ENCODE measurements around the gene N4BP2.

N4BP2 gene

GRCh38 chr4:40190019-40190418 is 133.4 kb downstream of the N4BP2 start:
- H3K4me3 Mint-ChIP-seq = peak overlapping the region; percentile 99
- H3K9me3 Mint-ChIP-seq = peaks cover 5% of the 10 kb centered on the region
- H3K27me3 Mint-ChIP-seq = no peaks in the 10 kb centered on the region
- H3K36me3 Mint-ChIP-seq = peaks cover 2% of the 10 kb centered on the region
- peak overlapping the region; percentile 95 for H3K27ac Mint-ChIP-seq
- peaks cover 87% of the 10 kb centered on the region for H3K4me1 Mint-ChIP-seq

DNA sequence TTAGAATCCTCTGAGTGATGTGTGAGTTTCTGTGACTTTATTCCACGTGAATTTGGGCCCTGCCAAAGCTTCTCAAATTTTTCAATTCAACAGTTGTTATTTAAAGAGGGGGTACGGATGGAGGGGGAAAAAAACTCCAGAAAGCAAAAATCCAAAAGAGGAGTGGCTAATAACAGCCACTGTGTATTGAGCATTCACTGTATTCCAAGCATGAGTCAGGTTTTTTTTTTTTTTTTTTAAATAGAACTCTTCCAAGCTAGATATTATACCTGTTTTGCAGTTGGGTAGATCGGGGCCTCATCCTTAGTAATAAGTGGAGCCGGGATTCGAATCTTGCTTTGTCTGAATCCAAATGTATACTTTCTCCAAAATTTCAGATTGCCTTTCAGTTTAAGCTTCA is 133.8 kb downstream of the N4BP2 start:
- H3K27me3 Mint-ChIP-seq = no peaks in the 10 kb centered on the region
- peak overlapping the region; percentile 99 for H3K4me3 Mint-ChIP-seq
- H3K36me3 Mint-ChIP-seq = peaks cover 2% of the 10 kb centered on the region
- peaks cover 5% of the 10 kb centered on the region for H3K9me3 Mint-ChIP-seq
- peaks cover 90% of the 10 kb centered on the region for H3K4me1 Mint-ChIP-seq
- peak overlapping the region; percentile 95 for H3K27ac Mint-ChIP-seq

GRCh38 chr4:40190880-40191815 is 134.5 kb downstream of the N4BP2 start:
- peaks cover 91% of the 10 kb centered on the region for H3K4me1 Mint-ChIP-seq
- H3K36me3 Mint-ChIP-seq = peaks cover 2% of the 10 kb centered on the region
- no peaks in the 10 kb centered on the region for H3K27me3 Mint-ChIP-seq
- H3K4me3 Mint-ChIP-seq = peak overlapping the region; percentile 99
- H3K9me3 Mint-ChIP-seq = peaks cover 5% of the 10 kb centered on the region
- H3K27ac Mint-ChIP-seq = peak overlapping the region; percentile 95

DNA sequence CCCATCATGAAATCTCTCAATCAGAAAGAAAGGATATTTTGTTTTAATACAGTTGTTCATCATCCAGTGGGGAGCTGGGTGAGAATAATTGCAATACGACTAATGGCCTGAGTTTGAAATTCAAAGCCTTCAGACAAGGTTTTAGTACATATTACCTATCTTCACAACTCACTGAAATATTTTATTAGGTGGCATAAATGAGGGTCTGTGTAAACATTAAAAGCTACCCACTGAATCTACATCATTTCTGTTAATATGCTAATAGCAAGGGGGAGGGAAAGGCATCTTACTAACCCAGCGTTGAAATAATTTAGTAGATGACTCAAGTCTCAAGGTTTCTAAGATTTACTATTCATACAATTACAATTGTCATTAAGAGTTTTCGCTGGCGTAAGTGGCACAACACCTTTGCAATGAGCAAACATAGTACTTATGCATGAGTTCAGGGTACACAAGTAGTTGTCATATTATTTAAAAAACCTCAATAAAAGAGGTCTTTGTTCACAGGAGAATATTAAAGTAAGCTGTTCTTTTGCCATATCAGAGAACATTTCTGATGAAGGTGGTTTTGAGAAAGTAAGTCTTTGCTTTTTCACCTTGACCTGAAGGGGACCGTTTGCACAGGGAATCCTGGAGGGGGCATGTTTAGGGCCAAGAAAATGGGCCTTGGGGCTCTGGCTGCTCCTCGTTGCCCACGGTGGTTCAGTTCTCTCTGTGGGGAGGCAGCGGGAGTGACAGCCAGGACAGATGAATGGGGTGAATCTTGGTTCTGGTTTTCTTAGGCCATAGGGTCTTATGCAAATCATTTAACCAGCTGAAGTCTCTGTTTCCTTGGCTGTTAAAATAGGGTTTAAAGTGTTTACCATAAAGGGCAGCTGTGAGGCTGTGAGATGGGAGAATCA is 135.7 kb downstream of the N4BP2 start:
- H3K27ac Mint-ChIP-seq = peak overlapping the region; percentile 98
- peak overlapping the region; percentile 99 for H3K4me3 Mint-ChIP-seq
- H3K9me3 Mint-ChIP-seq = peaks cover 5% of the 10 kb centered on the region
- peaks cover 2% of the 10 kb centered on the region for H3K36me3 Mint-ChIP-seq
- peaks cover 84% of the 10 kb centered on the region for H3K4me1 Mint-ChIP-seq
- no peaks in the 10 kb centered on the region for H3K27me3 Mint-ChIP-seq

DNA sequence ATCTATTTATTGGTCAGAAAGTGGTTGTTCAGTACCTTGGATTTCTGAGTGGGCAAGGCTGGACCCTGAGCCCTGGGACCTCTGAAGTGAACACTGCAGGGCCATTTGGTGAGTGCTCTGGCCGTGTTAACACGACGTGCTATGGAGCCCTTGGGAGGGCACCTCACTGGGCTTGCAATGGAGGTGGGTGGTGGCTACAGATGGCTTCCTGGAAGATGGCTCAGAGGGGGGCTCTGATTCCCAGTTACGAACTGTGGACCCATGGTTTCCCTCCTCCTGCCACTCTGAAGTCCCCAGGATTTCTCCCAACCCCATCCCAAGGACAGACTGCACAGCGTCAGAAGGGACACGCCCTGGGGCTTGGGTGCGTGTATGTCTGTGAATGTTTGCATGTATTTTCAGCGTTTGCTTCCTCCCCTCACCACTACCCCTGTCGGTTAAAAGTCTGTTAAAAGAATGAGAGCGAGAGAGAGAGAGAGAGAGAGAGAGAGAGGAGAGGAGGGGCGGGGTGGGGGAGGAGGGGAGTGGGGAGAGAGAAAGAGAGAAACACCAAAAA is 136.4 kb downstream of the N4BP2 start:
- H3K27ac Mint-ChIP-seq = peak overlapping the region; percentile 98

GRCh38 chr4:40193578-40193977 is 136.9 kb downstream of the N4BP2 start:
- peak overlapping the region; percentile 98 for H3K27ac Mint-ChIP-seq
- no peaks in the 10 kb centered on the region for H3K27me3 Mint-ChIP-seq
- peaks cover 8% of the 10 kb centered on the region for H3K36me3 Mint-ChIP-seq
- peak overlapping the region; percentile 99 for H3K4me3 Mint-ChIP-seq
- no peaks in the 10 kb centered on the region for H3K9me3 Mint-ChIP-seq
- peaks cover 76% of the 10 kb centered on the region for H3K4me1 Mint-ChIP-seq

More for the DNA sequence above, 136.4 kb downstream of the N4BP2 start:
- no peaks in the 10 kb centered on the region for H3K9me3 Mint-ChIP-seq
- peaks cover 77% of the 10 kb centered on the region for H3K4me1 Mint-ChIP-seq
- H3K4me3 Mint-ChIP-seq = peak overlapping the region; percentile 99
- peaks cover 5% of the 10 kb centered on the region for H3K36me3 Mint-ChIP-seq
- H3K27me3 Mint-ChIP-seq = no peaks in the 10 kb centered on the region

- Mint-ChIP-seq H3K4me1 (peaks cover 68% of the 10 kb centered on the region), H3K27ac (peak overlapping the region; percentile 98), H3K36me3 (peaks cover 14% of the 10 kb centered on the region), H3K4me3 (peak overlapping the region; percentile 99), H3K9me3 (no peaks in the 10 kb centered on the region), H3K27me3 (no peaks in the 10 kb centered on the region)
These were observed 138.0 kb downstream of the N4BP2 start for GRCh38 chr4:40194602-40195161.

DNA sequence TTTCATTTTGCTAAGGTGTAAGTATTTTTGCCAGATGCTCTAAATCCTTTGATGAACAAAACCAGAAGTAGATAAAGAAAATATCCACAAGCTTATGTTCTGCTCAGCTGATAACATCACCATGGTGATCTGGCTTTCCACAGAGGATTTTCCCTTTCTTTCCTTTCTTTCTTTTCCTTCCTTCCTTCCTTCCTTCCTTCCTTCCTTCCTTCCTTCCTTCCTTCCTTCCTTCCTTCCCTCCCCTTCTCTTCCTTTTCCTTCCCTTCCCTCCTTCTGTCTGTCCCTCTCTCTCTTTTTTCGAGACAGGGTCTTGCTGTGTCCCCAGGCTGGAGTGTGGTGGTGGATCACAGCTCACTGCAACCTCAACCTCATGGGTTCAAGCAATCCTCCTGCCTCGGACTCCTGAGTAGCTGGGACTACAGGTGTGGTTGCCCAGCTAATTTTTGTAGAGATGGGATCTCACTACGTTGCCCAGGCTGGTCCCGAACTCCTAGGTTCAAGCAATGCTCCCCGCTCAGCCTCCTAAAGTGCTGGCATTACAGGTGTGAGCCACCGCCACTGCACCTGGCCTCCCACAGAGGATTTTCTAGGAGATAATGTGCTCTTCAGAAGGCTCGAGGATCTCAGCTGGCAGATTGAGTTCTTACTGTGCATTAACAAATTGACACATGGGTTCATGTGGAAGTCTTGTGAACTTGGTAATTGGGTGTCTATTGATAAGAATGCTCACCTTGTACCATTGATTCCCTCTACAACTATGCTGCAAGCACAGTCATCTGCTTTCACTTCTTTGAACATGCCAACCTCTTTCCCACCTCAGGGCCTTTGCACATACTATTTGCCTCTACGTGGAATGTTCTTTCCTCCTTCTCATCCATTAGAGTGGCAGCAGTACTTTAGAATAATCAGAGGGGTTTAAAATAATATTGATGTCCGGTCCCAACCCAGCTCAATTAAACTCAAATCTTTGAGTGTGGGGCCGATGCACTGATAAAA is 138.8 kb downstream of the N4BP2 start:
- peaks cover 19% of the 10 kb centered on the region for H3K36me3 Mint-ChIP-seq
- no peaks in the 10 kb centered on the region for H3K27me3 Mint-ChIP-seq
- H3K27ac Mint-ChIP-seq = peak overlapping the region; percentile 98
- peaks cover 60% of the 10 kb centered on the region for H3K4me1 Mint-ChIP-seq
- H3K9me3 Mint-ChIP-seq = no peaks in the 10 kb centered on the region
- peak overlapping the region; percentile 99 for H3K4me3 Mint-ChIP-seq

DNA sequence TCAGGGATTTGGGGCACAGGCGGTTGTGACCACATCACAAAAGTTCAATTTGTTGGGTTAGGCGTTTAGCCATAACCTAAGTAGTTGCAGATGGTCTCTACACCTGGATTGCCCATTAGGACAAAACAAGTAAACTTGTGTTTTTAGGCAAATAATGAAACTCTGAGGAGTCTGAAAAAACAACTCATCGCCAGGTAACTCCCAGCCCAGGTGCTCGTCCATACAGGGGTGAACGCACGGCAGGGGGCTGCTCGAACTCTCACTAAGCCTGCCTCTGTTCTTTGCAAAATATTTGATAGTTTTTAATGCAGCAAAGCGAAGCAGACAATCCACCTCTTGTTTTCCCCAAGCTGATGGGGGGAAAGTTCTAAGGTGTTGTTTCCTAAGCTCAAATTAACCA is 139.6 kb downstream of the N4BP2 start:
- Mint-ChIP-seq H3K36me3 (peaks cover 25% of the 10 kb centered on the region), H3K27ac (peak overlapping the region; percentile 98)

DNA sequence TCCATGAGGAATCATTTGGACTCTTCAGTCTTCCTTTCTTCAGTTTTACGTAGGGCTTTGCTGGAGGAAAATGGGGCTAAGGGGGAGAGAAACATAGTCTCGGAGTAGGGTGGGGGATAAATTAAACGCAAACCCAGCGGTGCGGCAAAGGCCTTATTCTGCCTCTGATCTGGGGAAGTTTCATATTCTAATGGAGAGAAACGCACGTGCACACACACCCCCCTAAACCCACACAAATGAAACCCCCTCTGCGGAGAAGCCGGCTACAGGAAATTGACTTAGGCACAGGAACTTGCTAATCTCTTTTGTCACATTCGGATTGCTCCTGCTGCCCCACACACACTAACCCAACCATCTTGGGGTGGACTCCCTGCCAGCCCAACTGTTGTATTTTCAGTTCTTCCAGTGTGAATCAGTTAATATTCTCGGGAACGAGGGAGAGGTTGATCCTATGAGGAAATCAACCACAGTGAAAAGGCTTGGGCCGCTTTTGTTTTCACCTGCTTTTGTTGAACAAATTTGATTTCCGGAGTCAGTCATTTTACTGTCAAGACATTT is 140.2 kb downstream of the N4BP2 start, which contains the start of gene RHOH:
TSS of gene RHOH (plus strand) at position 308 of the 558 bp plus-strand sequence. CDS start 46,356 bp downstream, outside the sequence.
- Mint-ChIP-seq H3K4me1 (peaks cover 51% of the 10 kb centered on the region), H3K9me3 (no peaks in the 10 kb centered on the region), H3K4me3 (peak within 1 kb of the TSS; percentile 99), H3K36me3 (peaks cover 25% of the 10 kb centered on the region), H3K27ac (peak within 1 kb of the TSS; percentile 98), H3K27me3 (no peaks in the 10 kb centered on the region)

More for the DNA sequence above, 139.6 kb downstream of the N4BP2 start:
- Mint-ChIP-seq H3K4me3 (peak overlapping the region; percentile 99), H3K4me1 (peaks cover 56% of the 10 kb centered on the region), H3K27me3 (no peaks in the 10 kb centered on the region), H3K9me3 (no peaks in the 10 kb centered on the region)

DNA sequence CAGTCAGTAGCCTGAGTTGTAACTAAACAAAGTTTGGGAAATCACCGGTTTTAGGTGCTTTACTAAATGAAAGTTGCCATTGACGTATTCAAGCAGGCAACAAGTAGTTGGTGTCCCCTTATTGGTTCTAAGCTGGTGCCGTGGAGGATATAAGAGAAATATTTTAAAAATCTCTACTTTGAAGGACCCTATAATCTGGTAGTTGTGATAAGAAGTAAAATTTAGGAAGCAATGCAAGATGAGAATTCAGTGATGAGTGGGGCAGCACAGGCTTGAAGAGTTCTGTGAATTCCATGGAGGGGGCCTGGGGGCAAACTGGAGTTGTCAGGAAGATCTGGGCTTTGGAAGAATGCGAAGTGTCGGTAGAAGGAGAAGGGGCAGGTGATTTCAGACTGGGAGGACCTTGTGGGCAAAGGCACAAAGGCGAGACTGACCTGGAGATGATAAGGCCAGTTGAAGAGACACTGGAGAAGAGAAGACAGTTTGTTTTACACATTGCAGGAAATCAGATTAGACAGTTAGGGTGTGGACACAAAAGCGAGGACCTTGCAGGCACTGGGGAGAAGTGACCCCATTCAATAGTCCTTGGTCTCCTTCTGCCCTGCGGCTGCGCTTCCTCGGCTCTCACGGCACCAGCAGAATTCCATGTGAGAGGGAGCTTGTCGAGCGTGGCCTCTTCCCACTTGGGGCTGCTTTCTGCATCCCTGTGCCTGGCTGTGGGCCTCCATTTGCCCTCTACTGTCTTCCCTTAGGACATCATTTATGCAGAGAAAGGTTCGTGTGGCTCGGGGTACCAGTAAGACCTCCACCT is 141.4 kb downstream of the N4BP2 start:
- H3K9me3 Mint-ChIP-seq = no peaks in the 10 kb centered on the region
- peak overlapping the region; percentile 99 for H3K4me3 Mint-ChIP-seq
- peaks cover 47% of the 10 kb centered on the region for H3K4me1 Mint-ChIP-seq
- H3K27ac Mint-ChIP-seq = peak overlapping the region; percentile 98
- peaks cover 34% of the 10 kb centered on the region for H3K36me3 Mint-ChIP-seq
- H3K27me3 Mint-ChIP-seq = no peaks in the 10 kb centered on the region

- peaks cover 39% of the 10 kb centered on the region for H3K36me3 Mint-ChIP-seq
- no peaks in the 10 kb centered on the region for H3K9me3 Mint-ChIP-seq
- peaks cover 46% of the 10 kb centered on the region for H3K4me1 Mint-ChIP-seq
- H3K27me3 Mint-ChIP-seq = no peaks in the 10 kb centered on the region
- peak overlapping the region; percentile 99 for H3K4me3 Mint-ChIP-seq
- peak overlapping the region; percentile 98 for H3K27ac Mint-ChIP-seq
These were observed 142.6 kb downstream of the N4BP2 start for GRCh38 chr4:40199179-40199670.
